Stimulated activated CD8-positive, alpha-beta memory T cell treated with anti-CD3 and anti-CD28 coated beads, Interleukin-4, amount 100 ng/mL, for 24 hours (primary cell): ENCODE data around the gene ITPKC.

Experiments used
- DNase-seq: peaks from one replicate; pipeline ENCODE4 v3.0.0-alpha.2; 2020; ENCODE audit warnings: low read depth

Gene ITPKC

DNA sequence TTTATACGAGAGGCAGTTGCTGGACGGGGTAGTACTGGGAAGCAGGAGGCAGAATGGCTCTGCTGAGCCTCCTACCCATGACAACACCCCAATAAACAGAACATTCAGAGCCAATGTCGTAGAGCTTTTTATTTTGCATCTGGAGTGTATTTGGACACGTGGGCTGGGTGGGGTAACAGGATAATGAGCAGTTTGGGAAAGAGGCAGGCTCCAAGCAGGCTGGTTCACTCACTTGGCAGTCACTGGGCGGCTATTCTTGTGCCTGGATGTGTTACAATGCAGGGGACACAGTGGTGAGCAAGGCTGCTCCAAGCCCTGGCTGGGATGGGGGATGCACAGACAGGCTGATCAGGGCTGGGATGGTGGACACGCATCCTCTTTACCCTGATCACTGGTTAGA lies 23.8 kb downstream of the ITPKC start:
- no peak for DNase-seq

- DNase-seq: no peak
Observed at GRCh38 chr19:40741527-40742390, 24.8 kb downstream of the ITPKC start.

DNA sequence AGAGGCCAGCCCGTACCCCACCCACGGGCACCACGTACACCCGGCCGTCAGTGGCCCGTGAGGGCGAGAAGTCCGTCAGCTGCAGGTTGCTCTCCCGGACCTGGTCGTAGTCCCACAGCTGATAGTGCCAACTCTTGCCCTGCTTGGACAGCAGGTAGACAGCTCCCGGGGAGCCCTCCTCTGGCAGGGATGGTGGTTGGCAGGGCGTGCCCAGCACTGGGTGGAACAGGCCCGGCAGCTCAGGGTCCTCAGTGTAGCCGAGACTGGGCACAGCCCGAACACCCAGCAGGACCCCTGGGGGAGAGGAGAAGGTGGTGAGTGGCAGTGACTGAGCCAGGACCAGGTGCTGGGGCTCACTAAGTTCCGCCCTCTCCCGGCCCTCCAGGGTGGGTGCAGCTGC lies 25.6 kb downstream of the ITPKC start:
- DNase-seq: no peak

GRCh38 chr19:40742886-40743285 lies 26.0 kb downstream of the ITPKC start:
- DNase-seq: no peak

DNA sequence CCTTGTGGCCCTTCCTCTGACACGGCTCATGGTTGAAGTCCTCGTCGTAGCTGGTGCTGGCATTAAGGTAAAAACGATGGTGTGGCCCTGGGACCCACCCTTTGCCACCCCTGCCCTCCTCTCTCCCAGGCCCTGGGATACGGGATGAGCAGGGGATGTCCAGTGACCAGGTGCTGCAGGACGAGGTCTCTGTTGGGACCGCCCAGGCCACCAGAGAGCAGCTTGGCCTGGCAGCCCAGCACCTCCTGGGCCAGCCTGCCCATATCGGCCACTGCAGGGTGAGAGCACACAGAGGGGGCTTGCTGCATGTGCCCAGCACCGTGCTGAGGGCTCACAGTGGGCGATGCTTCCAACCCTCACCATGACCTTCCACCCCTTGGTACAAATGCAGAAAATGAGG lies 27.0 kb downstream of the ITPKC start:
- DNase-seq: no peak

DNA sequence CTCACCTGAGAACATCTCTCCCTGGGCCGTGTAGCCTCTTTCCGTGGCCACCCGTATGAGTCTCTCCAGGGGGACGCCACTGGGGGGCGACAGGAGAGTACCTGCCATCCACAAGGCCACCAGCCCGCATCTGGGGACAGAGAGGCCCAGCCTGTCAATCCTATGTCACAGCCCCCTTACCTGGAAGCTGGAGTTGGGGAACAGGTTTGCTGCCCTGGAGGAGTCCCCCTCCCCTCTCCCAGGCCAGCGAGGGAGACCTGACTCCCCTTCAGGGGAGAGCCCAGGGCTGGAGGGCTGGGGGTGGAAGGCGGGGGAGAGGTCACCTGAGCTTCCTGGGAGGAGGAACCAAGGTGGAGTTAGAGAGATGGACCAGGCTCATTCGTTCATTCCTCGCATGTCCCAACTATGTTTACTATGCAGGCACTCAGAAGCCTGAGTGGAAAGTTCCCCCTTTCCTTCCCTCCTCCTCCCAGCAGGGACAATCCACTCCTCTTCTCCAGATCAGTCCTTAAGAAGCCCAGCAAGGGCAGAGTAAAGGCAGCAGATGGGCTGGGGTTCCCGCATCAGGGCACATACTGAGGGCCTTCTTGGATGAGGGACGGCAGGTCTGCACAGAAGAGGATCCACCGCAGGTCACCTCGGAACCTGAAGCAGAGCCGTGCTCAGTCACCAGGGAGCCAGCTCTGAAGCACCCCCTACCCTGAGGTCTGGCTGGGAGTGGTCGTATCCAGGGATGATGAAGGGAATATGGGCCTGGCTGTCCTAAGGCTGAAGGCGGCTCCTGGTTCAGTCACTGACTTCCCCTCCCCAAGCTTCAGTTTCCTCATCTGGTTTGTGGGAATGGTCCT lies 27.9 kb downstream of the ITPKC start:
- DNase-seq: no peak

- DNase-seq: no peak
Observed at GRCh38 chr19:40745402-40745780, 28.5 kb downstream of the ITPKC start.

DNA sequence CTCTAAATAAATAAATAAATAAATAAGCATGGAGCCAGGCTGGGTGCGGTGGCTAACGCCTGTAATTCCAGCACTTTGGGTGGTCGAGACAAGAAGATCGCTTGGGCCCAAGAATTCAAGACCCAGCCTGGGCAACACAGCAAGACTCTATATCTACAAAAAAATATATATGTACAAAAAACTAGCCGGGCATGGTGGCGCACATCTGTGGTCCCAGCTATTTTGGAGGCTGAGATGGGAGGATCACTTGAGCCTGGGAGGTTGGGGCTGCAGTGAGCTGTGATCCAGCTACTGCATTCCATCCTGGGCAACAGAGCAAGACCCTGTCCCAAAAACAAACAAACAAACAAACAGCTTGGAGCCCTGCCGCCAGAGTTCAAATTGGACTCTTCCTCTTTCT lies 30.6 kb downstream of the ITPKC start:
- DNase-seq: no peak

GRCh38 chr19:40750058-40750873 lies 33.4 kb downstream of the ITPKC start, which contains the start of gene ACTMAP:
TSS of gene ACTMAP (minus strand) at chr19:40750477. CDS start at chr19:40749803, 674 bp downstream.
- DNase-seq: peak; percentile 98

- peak; percentile 94 for DNase-seq
Observed at GRCh38 chr19:40750874-40751537, 34.1 kb downstream of the ITPKC start, which contains the start of gene SNRPA. TSS of gene SNRPA (plus strand) at chr19:40751203. CDS start at chr19:40751409, 206 bp downstream.

GRCh38 chr19:40752257-40752781 lies 35.4 kb downstream of the ITPKC start:
- no peak for DNase-seq

DNA sequence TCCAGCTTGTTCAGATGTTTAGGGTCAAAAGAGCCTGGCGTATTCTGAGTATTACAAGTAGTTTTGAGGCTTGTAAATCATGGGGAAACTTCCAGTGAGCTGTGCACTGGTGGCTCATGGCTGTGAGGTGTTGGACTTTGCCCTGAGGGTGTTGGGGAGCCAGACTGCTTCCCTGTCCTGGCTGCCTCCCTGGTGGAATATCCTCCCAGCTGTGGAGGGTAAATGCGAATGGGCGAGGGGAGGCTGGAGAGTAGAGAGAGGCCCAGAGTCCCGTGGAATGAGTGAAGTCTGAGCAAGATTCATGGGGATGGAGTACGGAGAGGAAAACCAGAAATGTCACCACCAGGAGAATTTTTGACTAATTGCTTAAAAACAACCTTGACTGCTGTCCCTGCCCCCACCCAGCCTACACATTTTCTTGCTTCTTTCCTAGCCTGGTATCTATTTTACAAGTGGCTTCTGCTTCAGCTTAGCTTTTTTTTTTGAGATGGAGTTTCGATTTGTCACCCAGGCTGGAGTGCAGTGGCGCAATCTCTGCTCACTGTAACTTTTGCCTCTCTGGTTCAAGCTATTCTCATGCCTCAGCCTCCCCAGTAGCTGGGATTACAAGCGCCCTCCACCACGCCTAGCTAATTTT lies 37.8 kb downstream of the ITPKC start:
- DNase-seq: peak; percentile 60

DNA sequence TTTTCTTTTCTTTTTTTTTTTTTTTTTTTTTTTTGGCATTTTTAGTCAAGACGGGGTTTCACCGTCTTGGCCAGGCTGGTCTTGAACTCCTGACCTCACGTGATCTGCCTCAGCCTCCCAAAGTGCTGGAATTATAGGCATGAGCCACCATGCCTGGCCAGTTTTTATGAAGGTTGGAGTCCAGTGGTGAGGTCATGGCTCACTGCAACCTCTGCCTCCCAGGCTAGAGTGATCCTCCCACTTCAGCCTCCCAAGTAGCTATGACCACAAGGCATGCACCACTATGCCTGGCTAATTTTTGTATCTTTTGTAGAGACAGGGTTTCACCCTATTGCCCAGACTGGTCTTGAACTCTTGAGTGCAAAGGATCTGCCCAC lies 38.3 kb downstream of the ITPKC start:
- DNase-seq: no peak

DNA sequence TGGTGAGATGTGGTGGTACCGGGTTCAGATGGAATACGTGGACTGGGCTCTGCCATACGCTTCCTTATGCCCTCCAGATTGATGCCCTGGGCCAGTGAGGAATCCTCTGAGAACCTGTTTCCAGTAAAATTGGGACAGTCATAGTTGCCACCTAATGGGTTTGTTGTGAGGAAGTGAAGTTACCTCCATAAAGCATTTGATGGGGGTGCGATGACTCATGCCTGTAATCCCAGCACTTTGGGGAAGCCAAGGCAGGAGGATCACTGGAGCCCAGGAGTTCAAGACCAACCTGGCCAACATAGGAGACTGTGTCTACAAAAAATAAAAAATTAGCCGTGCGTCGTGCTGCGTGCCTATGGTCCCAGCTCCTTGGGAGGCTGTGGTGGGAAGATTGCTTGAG lies 38.9 kb downstream of the ITPKC start:
- no peak for DNase-seq

GRCh38 chr19:40756502-40757110 lies 39.7 kb downstream of the ITPKC start:
- DNase-seq: no peak

DNA sequence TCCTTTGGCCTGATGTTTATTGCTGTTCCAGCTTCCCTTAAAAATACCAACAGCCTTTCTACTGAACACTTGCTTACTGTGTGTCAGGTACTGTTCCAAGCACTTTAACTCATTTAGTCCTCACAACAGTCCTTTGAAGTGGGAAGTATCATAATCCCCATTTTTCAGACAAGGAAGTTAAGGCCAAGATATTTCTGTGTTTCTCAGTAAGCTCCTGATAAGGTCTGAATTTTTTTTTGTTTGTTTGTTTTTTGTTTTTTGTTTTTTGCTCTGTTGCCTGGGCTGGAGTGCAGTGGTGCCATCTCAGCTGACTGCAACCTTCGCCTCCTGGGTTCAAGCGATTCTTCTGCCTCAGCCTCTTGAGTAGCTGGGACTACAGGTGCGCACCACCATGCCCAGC lies 41.6 kb downstream of the ITPKC start:
- DNase-seq: no peak

DNA sequence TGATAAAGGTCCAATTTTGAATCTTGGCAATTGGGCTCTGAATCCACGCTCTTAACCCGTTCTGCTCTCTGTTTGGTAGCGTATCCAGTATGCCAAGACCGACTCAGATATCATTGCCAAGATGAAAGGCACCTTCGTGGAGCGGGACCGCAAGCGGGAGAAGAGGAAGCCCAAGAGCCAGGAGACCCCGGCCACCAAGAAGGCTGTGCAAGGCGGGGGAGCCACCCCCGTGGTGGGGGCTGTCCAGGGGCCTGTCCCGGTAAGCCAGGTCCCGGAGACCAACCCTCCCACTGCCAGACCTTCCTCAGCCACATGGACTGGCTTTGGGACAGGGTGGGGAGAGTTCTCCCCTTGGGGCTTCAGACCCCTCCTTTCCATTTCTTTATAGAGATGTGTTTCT lies 42.4 kb downstream of the ITPKC start:
- DNase-seq: no peak

- no peak for DNase-seq
Observed at GRCh38 chr19:40762754-40763470, 46.0 kb downstream of the ITPKC start.

DNA sequence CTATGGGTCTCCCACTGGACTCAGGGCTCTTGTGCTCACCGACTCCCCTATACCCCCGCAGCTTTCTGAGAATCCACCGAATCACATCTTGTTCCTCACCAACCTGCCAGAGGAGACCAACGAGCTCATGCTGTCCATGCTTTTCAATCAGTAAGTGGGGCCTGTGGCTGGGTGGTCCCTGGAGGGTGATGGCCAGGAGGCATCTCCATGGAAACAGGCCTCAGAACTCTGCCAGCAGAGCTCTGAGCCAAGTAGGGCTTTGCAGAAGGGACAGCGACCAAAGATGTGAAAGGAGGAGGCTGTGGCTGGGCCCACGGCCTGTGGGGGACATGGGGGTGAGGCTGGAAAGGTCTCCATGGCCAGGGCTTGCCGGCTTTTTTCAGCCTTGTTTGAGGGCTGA lies 46.6 kb downstream of the ITPKC start:
- DNase-seq: no peak

- no peak for DNase-seq
Observed at GRCh38 chr19:40763963-40764362, 47.1 kb downstream of the ITPKC start.
